ENCODE measurements around the gene PTBP1. TPM values are rescaled to one million over a fixed set of nuclear protein-coding genes. Genes with fewer than 3 reads are reported as not detected.
A peak's percentile ranks its signal among the peaks of the same experiment; 100 is the strongest.

PTBP1 gene
- total RNA-seq, 2 donors from 2014 or later = 49.4 to 73.9 TPM

- Histone ChIP-seq H3K36me3 (no peaks in the 10 kb centered on the region), H3K27me3 (no peaks in the 10 kb centered on the region), H3K4me1 (peaks cover 0 to 14% of the 10 kb centered on the region in 2 donors), H3K4me3 (no peak overlapping the region), H3K27ac (peak overlapping the region; percentile 40 to 41), H3K9me3 (no peaks in the 10 kb centered on the region)
- peak; percentile 88 for DNase-seq (ENCODE audit: low spot score)
- TF ChIP-seq CTCF (IDR thresholded peaks at IDR 0.05) = no peak
Measured at GRCh38 chr19:778910-779653, 18.2 kb upstream of the PTBP1 start.

GRCh38 chr19:780935-781334, 16.3 kb upstream of the PTBP1 start:
- no peaks in the 10 kb centered on the region for H3K36me3 ChIP-seq
- H3K27me3 ChIP-seq = no peaks in the 10 kb centered on the region
- no peak for DNase-seq (ENCODE audit: low spot score)
- no peaks in the 10 kb centered on the region for H3K9me3 ChIP-seq
- H3K4me1 ChIP-seq = peaks cover 0 to 14% of the 10 kb centered on the region in 2 donors
- H3K27ac ChIP-seq = no peak overlapping the region
- no peak for TF ChIP-seq CTCF (IDR thresholded peaks at IDR 0.05)
- H3K4me3 ChIP-seq = peak overlapping the region in 1 of 2 donors; percentile 44

GRCh38 chr19:781800-782184, 15.5 kb upstream of the PTBP1 start:
- H3K9me3 ChIP-seq = no peaks in the 10 kb centered on the region
- H3K4me3 ChIP-seq = peak overlapping the region; percentile 25 to 44
- peaks cover 0 to 14% of the 10 kb centered on the region in 2 donors for H3K4me1 ChIP-seq
- no peak for TF ChIP-seq CTCF (IDR thresholded peaks at IDR 0.05)
- DNase-seq (ENCODE audit: low spot score) = no peak
- no peaks in the 10 kb centered on the region for H3K36me3 ChIP-seq
- no peaks in the 10 kb centered on the region for H3K27me3 ChIP-seq
- peak overlapping the region in 1 of 2 donors; percentile 53 for H3K27ac ChIP-seq

GRCh38 chr19:782185-782877, 14.9 kb upstream of the PTBP1 start:
- Histone ChIP-seq H3K4me1 (peaks cover 0 to 14% of the 10 kb centered on the region in 2 donors), H3K4me3 (peak overlapping the region; percentile 25 to 44), H3K27me3 (no peaks in the 10 kb centered on the region), H3K36me3 (no peaks in the 10 kb centered on the region), H3K27ac (peak overlapping the region in 1 of 2 donors; percentile 53), H3K9me3 (no peaks in the 10 kb centered on the region)
- no peak for DNase-seq (ENCODE audit: low spot score)
- TF ChIP-seq CTCF (IDR thresholded peaks at IDR 0.05) = no peak

GRCh38 chr19:782878-783668, 14.2 kb upstream of the PTBP1 start:
- peaks cover 0 to 20% of the 10 kb centered on the region in 2 donors for H3K4me1 ChIP-seq
- TF ChIP-seq CTCF (IDR thresholded peaks at IDR 0.05) = no peak
- no peaks in the 10 kb centered on the region for H3K36me3 ChIP-seq
- H3K9me3 ChIP-seq = no peaks in the 10 kb centered on the region
- peak overlapping the region in 1 of 2 donors; percentile 37 for H3K27ac ChIP-seq
- H3K27me3 ChIP-seq = no peaks in the 10 kb centered on the region
- H3K4me3 ChIP-seq = peak overlapping the region in 1 of 2 donors; percentile 44
- DNase-seq (ENCODE audit: low spot score) = no peak

Measured in right atrium auricular region (tissue), 2 donors.